Endodermal cell (in vitro differentiated cells): ENCODE measurements around the gene LRMDA. TPM values are rescaled to one million over a fixed set of nuclear protein-coding genes. Genes with fewer than 3 reads are reported as not detected.

Experiments
- DNase-seq: peaks from one replicate; pipeline ENCODE4 v3.0.0-alpha.2; 2017
- H3K27ac ChIP-seq: 2 replicates; pipeline ENCODE4 v1.5.1; 2013; ENCODE audit warnings: mild to moderate bottlenecking, low read depth, low read length, moderate library complexity
- H3K27me3 ChIP-seq: 2 replicates; pipeline ENCODE4 v1.6.1; 2013; ENCODE audit warnings: mild to moderate bottlenecking, low read length, moderate library complexity; ENCODE audit not compliant: insufficient read depth, control insufficient read depth, poor library complexity, severe bottlenecking
- H3K36me3 ChIP-seq: 2 replicates; pipeline ENCODE4 v1.7.0; 2013; ENCODE audit warnings: mild to moderate bottlenecking, low read length, moderate library complexity; ENCODE audit not compliant: control insufficient read depth, insufficient read depth
- H3K4me1 ChIP-seq: one replicate; pipeline ENCODE4 v1.7.0; 2013; ENCODE audit warnings: low read length; ENCODE audit not compliant: control insufficient read depth, insufficient read depth
- H3K4me3 ChIP-seq: 2 replicates; pipeline ENCODE4 v1.5.1; 2013; ENCODE audit warnings: mild to moderate bottlenecking, low read length, moderate library complexity
- H3K9ac ChIP-seq: 2 replicates; pipeline ENCODE4 v1.6.1; 2013; ENCODE audit warnings: mild to moderate bottlenecking, low read length, moderate library complexity; ENCODE audit not compliant: poor library complexity, severe bottlenecking; ENCODE audit errors: extremely low read depth
- H3K9me3 ChIP-seq: 2 replicates; pipeline ENCODE4 v1.6.1; 2013; ENCODE audit warnings: mild to moderate bottlenecking, low read length, moderate library complexity; ENCODE audit not compliant: control insufficient read depth
- H3K27ac Mint-ChIP-seq: 2 replicates; pipeline ENCODE4 v1.8.0; 2020; ENCODE audit warnings: mixed read lengths
- H3K27me3 Mint-ChIP-seq: 2 replicates; pipeline ENCODE4 v1.8.0; 2021; ENCODE audit warnings: mild to moderate bottlenecking, mixed read lengths; ENCODE audit not compliant: insufficient read depth
- H3K36me3 Mint-ChIP-seq: 2 replicates; pipeline ENCODE4 v1.8.0; 2020; ENCODE audit warnings: low read depth, mixed read lengths
- H3K4me1 Mint-ChIP-seq: 2 replicates; pipeline ENCODE4 v1.8.0; 2020; ENCODE audit warnings: mixed read lengths
- H3K4me3 Mint-ChIP-seq: 2 replicates; pipeline ENCODE4 v1.8.0; 2020; ENCODE audit warnings: mild to moderate bottlenecking, moderate library complexity, mixed read lengths
- H3K9me3 Mint-ChIP-seq: 2 replicates; pipeline ENCODE4 v1.8.0; 2020; ENCODE audit warnings: mild to moderate bottlenecking, mixed read lengths
- WGBS, 2 experiments: methylation state at CpG; one replicate each; pipeline versions ENCODE4 v1.1.5 to v1.1.7; 2013; ENCODE audit warnings: missing lambda C conversion rate in 2 of 2, mixed read lengths in 1 of 2; ENCODE audit not compliant: insufficient coverage in 1 of 2, insufficient read length in 1 of 2; 5-methylcytosine and 5-hydroxymethylcytosine counted together
- total RNA-seq, 2 donors: library from RNA; stranded (reverse); fragmentation: NEBNext Ultra II Directional in 1 of 2; extraction: Animal tissue kit (Norgen Biotek cat#: 25700) in 1 of 2; gene quantifications; 2 replicates in 1 of 2; 3 replicates in 1 of 2; pipeline ENCODE4 v1.2.1, GENCODE V29; 2021
- TF ChIP-seq, protein P1 (sequence below): fragments of 200-600 bp; sonication (generic); conservative IDR thresholded peaks from 2 replicates; pipeline ENCODE4 v1.5.0; 2021; ENCODE audit warnings: antibody characterized with exemption, mild to moderate bottlenecking

Gene LRMDA
- total RNA-seq, 2 donors from 2014 or later: 1.7 to 5.1 TPM

- Mint-ChIP-seq H3K27me3 (no peaks in the 10 kb centered on the region), H3K4me3 (no peak overlapping the region), H3K4me1 (peaks cover 4% of the 10 kb centered on the region), H3K36me3 (no peaks in the 10 kb centered on the region), H3K9me3 (peaks cover 16% of the 10 kb centered on the region), H3K27ac (no peak overlapping the region)
- H3K27me3 ChIP-seq: no peaks in the 10 kb centered on the region
- H3K4me3 ChIP-seq: no peak overlapping the region
- no peak overlapping the region for H3K9ac ChIP-seq
- TF ChIP-seq, protein P1, sequence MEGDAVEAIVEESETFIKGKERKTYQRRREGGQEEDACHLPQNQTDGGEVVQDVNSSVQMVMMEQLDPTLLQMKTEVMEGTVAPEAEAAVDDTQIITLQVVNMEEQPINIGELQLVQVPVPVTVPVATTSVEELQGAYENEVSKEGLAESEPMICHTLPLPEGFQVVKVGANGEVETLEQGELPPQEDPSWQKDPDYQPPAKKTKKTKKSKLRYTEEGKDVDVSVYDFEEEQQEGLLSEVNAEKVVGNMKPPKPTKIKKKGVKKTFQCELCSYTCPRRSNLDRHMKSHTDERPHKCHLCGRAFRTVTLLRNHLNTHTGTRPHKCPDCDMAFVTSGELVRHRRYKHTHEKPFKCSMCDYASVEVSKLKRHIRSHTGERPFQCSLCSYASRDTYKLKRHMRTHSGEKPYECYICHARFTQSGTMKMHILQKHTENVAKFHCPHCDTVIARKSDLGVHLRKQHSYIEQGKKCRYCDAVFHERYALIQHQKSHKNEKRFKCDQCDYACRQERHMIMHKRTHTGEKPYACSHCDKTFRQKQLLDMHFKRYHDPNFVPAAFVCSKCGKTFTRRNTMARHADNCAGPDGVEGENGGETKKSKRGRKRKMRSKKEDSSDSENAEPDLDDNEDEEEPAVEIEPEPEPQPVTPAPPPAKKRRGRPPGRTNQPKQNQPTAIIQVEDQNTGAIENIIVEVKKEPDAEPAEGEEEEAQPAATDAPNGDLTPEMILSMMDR: no peak
- H3K27ac ChIP-seq: no peak overlapping the region
- no peaks in the 10 kb centered on the region for H3K36me3 ChIP-seq
- H3K4me1 ChIP-seq: no peaks in the 10 kb centered on the region
- H3K9me3 ChIP-seq: peaks cover 19% of the 10 kb centered on the region
- DNase-seq: no peak
These were observed 843.5 kb downstream of the LRMDA start for GRCh38 chr10:76274933-76275332.

- no peaks in the 10 kb centered on the region for H3K36me3 ChIP-seq
- TF ChIP-seq, protein P1: no peak
- H3K27me3 ChIP-seq: no peaks in the 10 kb centered on the region
- H3K9me3 ChIP-seq: peaks cover 30% of the 10 kb centered on the region
- Mint-ChIP-seq H3K4me1 (no peaks in the 10 kb centered on the region), H3K27me3 (no peaks in the 10 kb centered on the region), H3K9me3 (peaks cover 21% of the 10 kb centered on the region), H3K36me3 (no peaks in the 10 kb centered on the region), H3K4me3 (no peak overlapping the region), H3K27ac (no peak overlapping the region)
- H3K4me1 ChIP-seq: no peaks in the 10 kb centered on the region
- no peak for DNase-seq
- H3K9ac ChIP-seq: no peak overlapping the region
- WGBS, 2 experiments: 88% methylated on average over 1 of the region's 1 CpG; no CpG with 5 or more reads in 1 of the 2 experiments
- no peak overlapping the region for H3K27ac ChIP-seq
- H3K4me3 ChIP-seq: no peak overlapping the region
These were observed 847.5 kb downstream of the LRMDA start for GRCh38 chr10:76278811-76279460.

GRCh38 chr10:76281659-76282058, 850.2 kb downstream of the LRMDA start:
- H3K27me3 Mint-ChIP-seq: no peaks in the 10 kb centered on the region
- H3K4me3 Mint-ChIP-seq: no peak overlapping the region

More at GRCh38 chr10:76281659-76282058, 850.2 kb downstream of the LRMDA start:
- Histone ChIP-seq H3K27me3 (no peaks in the 10 kb centered on the region), H3K36me3 (no peaks in the 10 kb centered on the region), H3K4me1 (no peaks in the 10 kb centered on the region), H3K9ac (no peak overlapping the region), H3K9me3 (peaks cover 28% of the 10 kb centered on the region), H3K4me3 (no peak overlapping the region), H3K27ac (no peak overlapping the region)
- TF ChIP-seq, protein P1: no peak
- Mint-ChIP-seq H3K9me3 (peaks cover 18% of the 10 kb centered on the region), H3K27ac (no peak overlapping the region), H3K36me3 (peaks cover 3% of the 10 kb centered on the region), H3K4me1 (no peaks in the 10 kb centered on the region)
- no peak for DNase-seq
